ENCODE measurements around the gene TNS2. TPM values are rescaled to one million over a fixed set of nuclear protein-coding genes. Genes with fewer than 3 reads are reported as not detected.
A peak's percentile ranks its signal among the peaks of the same experiment; 100 is the strongest.
"Not testable (repeated sequence)": the region's sequence is repeated elsewhere in the genome, so short reads cannot be mapped to it uniquely, and the experiment has no call there.

Gene TNS2
- total RNA-seq, 1 donor from 2014 or later: 232 TPM

DNA sequence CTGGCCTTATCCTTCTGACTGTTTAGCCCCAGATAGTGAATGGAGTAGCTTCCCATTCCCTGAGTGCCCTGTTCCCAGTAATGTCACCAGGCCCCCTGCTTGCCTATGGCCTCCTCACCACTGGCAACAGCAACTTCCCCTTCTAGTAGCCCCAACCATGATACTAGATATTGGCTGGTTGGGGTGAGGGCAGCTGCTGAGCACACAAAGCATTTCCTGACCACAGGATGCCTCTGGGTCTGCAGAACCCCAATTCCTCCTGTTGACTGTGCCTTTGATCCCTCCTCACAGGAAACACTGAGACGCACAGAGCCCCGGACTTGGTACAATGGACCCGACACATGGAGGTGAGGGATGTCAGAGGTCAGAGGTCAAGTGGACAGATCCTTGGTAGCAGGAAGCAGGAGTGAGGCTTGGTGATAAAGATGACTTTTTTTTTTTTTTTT, 54.0 kb downstream of the TNS2 start:
- peaks cover 5% of the 10 kb centered on the region for H3K4me1 ChIP-seq
- H3K36me3 ChIP-seq: no peaks in the 10 kb centered on the region
- H3K27ac ChIP-seq: no peak overlapping the region
- DNase-seq: no peak
- peak; percentile 19 for ATAC-seq
- intact Hi-C loops (cut with DNase I): loop anchor here (5.0 kb wide), 1 partner anchor 37 kb away; no protein-coding TSS in a partner anchor
- TF ChIP-seq CTCF (IDR thresholded peaks at IDR 0.05): no peak
- no peak overlapping the region for H3K4me3 ChIP-seq
- H3K27me3 ChIP-seq: no peaks in the 10 kb centered on the region
- no peaks in the 10 kb centered on the region for H3K9me3 ChIP-seq

- no peaks in the 10 kb centered on the region for H3K4me1 ChIP-seq
- ATAC-seq (no peak), DNase-seq (no peak)
- no peaks in the 10 kb centered on the region for H3K27me3 ChIP-seq
- no peak overlapping the region for H3K4me3 ChIP-seq
- no peak overlapping the region for H3K27ac ChIP-seq
- no peak for TF ChIP-seq CTCF (IDR thresholded peaks at IDR 0.05)
- no peaks in the 10 kb centered on the region for H3K9me3 ChIP-seq
- no peaks in the 10 kb centered on the region for H3K36me3 ChIP-seq
- intact Hi-C loops (cut with DNase I): no loop called here
These were observed 55.4 kb downstream of the TNS2 start for GRCh38 chr12:53105256-53105655.

- no peaks in the 10 kb centered on the region for H3K36me3 ChIP-seq
- no peak for TF ChIP-seq CTCF (IDR thresholded peaks at IDR 0.05)
- no peaks in the 10 kb centered on the region for H3K4me1 ChIP-seq
- no peak overlapping the region for H3K27ac ChIP-seq
- H3K9me3 ChIP-seq: no peaks in the 10 kb centered on the region
- H3K27me3 ChIP-seq: no peaks in the 10 kb centered on the region
- H3K4me3 ChIP-seq: no peak overlapping the region
- intact Hi-C loops (cut with DNase I): no loop called here
- DNase-seq (no peak), ATAC-seq (no peak)
These were observed 56.0 kb downstream of the TNS2 start for GRCh38 chr12:53105712-53106439.

- TF ChIP-seq CTCF (IDR thresholded peaks at IDR 0.05): no peak
- H3K4me3 ChIP-seq: no peak overlapping the region
- ATAC-seq: no peak
- no peaks in the 10 kb centered on the region for H3K9me3 ChIP-seq
- no peak overlapping the region for H3K27ac ChIP-seq
- no peak for DNase-seq
- H3K4me1 ChIP-seq: no peaks in the 10 kb centered on the region
- H3K36me3 ChIP-seq: no peaks in the 10 kb centered on the region
- H3K27me3 ChIP-seq: no peaks in the 10 kb centered on the region
- intact Hi-C loops (cut with DNase I): no loop called here
These were observed 57.3 kb downstream of the TNS2 start for GRCh38 chr12:53107122-53107521.

DNA sequence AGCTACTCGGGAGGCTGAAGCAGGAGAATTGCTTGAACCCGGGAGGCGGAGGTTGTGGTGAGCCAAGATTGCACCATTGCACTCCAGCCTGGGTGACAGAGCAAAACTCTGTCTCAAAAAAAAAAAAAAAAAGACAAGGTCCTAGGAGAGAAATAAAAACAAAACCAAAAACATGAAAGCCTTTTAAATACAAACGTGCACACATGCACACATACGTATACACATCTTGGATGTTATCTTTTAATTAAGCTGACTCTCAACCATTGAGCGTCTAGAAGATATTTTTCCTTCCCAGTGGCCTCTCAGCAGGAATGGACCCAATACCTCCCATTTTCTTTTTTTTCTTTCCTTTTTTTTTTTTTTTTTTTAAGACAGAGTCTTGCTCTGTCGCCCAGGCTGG, 62.6 kb downstream of the TNS2 start:
- intact Hi-C loops (cut with DNase I); ATAC-seq: not testable (repeated sequence)

GRCh38 chr12:53113136-53113705, 63.4 kb downstream of the TNS2 start:
- no peak for DNase-seq
- Histone ChIP-seq H3K36me3 (no peaks in the 10 kb centered on the region), H3K9me3 (no peaks in the 10 kb centered on the region), H3K27me3 (no peaks in the 10 kb centered on the region), H3K27ac (no peak overlapping the region), H3K4me1 (no peaks in the 10 kb centered on the region), H3K4me3 (no peak overlapping the region)
- no peak for ATAC-seq
- intact Hi-C loops (cut with DNase I): no loop called here
- no peak for TF ChIP-seq CTCF (IDR thresholded peaks at IDR 0.05)

More for the DNA sequence above, 62.6 kb downstream of the TNS2 start:
- not testable (repeated sequence) for H3K36me3 ChIP-seq, H3K4me3 ChIP-seq, H3K27me3 ChIP-seq, H3K9me3 ChIP-seq, H3K4me1 ChIP-seq, H3K27ac ChIP-seq, DNase-seq

Measured in upper lobe of right lung (tissue), 1 donor.